ENCODE results near the gene APAF1. TPM values are rescaled to one million over a fixed set of nuclear protein-coding genes. Genes with fewer than 3 reads are reported as not detected.

The APAF1 gene
- total RNA-seq, 1 experiment from 2014 or later, result 19.3 TPM

DNA sequence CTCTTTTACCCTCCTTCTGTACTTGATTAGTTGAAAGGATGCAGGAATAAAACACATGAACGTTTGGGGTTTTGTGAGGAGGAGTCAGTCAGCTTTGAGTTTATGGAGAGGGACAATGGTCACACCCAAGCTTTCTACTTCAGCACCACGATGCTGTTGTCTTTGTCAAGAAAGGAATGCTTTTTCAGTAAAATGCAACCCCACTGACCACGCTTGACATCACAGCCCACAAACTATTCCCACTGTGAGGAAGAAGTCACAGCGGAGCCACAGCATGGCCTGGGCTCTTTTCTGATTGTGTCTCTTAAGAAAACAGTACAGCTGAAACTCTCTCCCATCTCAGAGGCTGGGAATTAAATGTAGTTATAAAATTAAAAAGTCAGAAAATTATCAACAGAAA is 135.2 kb downstream of the APAF1 start:
- ChIA-PET CTCF (no interaction called here), POLR2A (no interaction called here)
- DNase-seq (ENCODE audit: low spot score), result no peak

DNA sequence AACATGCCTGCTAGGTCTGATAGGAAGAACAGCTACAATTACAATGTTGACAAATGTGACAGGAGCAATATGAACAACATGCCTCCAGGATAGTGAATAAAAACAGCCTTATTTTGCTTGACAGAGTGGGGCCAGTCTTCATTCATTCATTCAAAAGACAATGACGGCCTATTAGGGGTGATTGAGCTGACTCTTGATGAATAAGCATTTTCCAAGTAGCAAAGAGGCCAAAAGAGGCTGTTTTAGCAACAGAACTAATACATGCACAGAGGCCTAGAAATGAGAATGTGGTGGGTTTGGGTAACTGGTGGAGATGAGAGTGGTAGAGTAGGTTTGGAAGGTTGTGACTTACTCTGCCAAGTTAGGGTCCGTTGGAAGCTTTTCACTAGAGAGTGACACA is 138.3 kb downstream of the APAF1 start:
- ChIA-PET CTCF (interaction anchor here (1.0 kb wide), 1 partner anchor 16 kb away, joined by 3 read pairs; no protein-coding TSS in a partner anchor), POLR2A (no interaction called here)
- no peak for DNase-seq (ENCODE audit: low spot score)
- H3K27ac Mint-ChIP-seq, result no peak overlapping the region
- ATAC-seq, result no peak
- no peaks in the 10 kb centered on the region for H3K9me3 Mint-ChIP-seq
- no peaks in the 10 kb centered on the region for H3K4me1 Mint-ChIP-seq
- H3K27me3 Mint-ChIP-seq (ENCODE audit: low read depth), result no peaks in the 10 kb centered on the region
- no peak overlapping the region for H3K4me3 Mint-ChIP-seq
- TF ChIP-seq, protein P1, sequence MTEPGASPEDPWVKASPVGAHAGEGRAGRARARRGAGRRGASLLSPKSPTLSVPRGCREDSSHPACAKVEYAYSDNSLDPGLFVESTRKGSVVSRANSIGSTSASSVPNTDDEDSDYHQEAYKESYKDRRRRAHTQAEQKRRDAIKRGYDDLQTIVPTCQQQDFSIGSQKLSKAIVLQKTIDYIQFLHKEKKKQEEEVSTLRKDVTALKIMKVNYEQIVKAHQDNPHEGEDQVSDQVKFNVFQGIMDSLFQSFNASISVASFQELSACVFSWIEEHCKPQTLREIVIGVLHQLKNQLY (CRISPR knock-in tag; IDR thresholded peaks at IDR 0.05), result no peak
- TF ChIP-seq, protein P2, sequence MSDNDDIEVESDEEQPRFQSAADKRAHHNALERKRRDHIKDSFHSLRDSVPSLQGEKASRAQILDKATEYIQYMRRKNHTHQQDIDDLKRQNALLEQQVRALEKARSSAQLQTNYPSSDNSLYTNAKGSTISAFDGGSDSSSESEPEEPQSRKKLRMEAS (CRISPR knock-in tag; IDR thresholded peaks at IDR 0.05), result no peak
- no peaks in the 10 kb centered on the region for H3K36me3 Mint-ChIP-seq

More for the DNA sequence above, 135.2 kb downstream of the APAF1 start:
- no peak overlapping the region for H3K27ac Mint-ChIP-seq
- no peak for TF ChIP-seq FOXK1 (CRISPR knock-in tag; IDR thresholded peaks at IDR 0.05)
- TF ChIP-seq CREM (CRISPR knock-in tag; IDR thresholded peaks at IDR 0.05), result no peak
- no peak for TF ChIP-seq ZNF317 (CRISPR knock-in tag; IDR thresholded peaks at IDR 0.05; ENCODE audit: borderline replicate concordance, low read depth)
- no peak for TF ChIP-seq OVOL2 (CRISPR knock-in tag; IDR thresholded peaks at IDR 0.05; ENCODE audit: borderline replicate concordance)
- TF ChIP-seq ATF1 (CRISPR knock-in tag; IDR thresholded peaks at IDR 0.05), result no peak
- TF ChIP-seq, protein P3, sequence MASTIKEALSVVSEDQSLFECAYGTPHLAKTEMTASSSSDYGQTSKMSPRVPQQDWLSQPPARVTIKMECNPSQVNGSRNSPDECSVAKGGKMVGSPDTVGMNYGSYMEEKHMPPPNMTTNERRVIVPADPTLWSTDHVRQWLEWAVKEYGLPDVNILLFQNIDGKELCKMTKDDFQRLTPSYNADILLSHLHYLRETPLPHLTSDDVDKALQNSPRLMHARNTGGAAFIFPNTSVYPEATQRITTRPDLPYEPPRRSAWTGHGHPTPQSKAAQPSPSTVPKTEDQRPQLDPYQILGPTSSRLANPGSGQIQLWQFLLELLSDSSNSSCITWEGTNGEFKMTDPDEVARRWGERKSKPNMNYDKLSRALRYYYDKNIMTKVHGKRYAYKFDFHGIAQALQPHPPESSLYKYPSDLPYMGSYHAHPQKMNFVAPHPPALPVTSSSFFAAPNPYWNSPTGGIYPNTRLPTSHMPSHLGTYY (CRISPR knock-in tag; IDR thresholded peaks at IDR 0.05), result no peak
- no peak for TF ChIP-seq ZNF396 (CRISPR knock-in tag; IDR thresholded peaks at IDR 0.05; ENCODE audit: borderline replicate concordance)
- no peaks in the 10 kb centered on the region for H3K4me1 Mint-ChIP-seq
- no peaks in the 10 kb centered on the region for H3K36me3 Mint-ChIP-seq
- no peaks in the 10 kb centered on the region for H3K27me3 Mint-ChIP-seq (ENCODE audit: low read depth)
- no peaks in the 10 kb centered on the region for H3K9me3 Mint-ChIP-seq
- ATAC-seq, result no peak
- no peak overlapping the region for H3K4me3 Mint-ChIP-seq

Other genes starting within 250 kb of the APAF1 start
- gene TMPO, start 129.7 kb upstream of the APAF1 start, total RNA-seq (2021), result 171 to 177 TPM (median 176 TPM) in 3 replicates
- gene SLC25A3, start 51.6 kb upstream of the APAF1 start, total RNA-seq (2021), result 716 to 733 TPM (median 726 TPM) in 3 replicates
- gene IKBIP, start 502 bp upstream of the APAF1 start, total RNA-seq (2021), result 15.5 to 17.3 TPM (median 17.0 TPM) in 3 replicates